ENCODE measurements around the gene MPG. TPM values are rescaled to one million over a fixed set of nuclear protein-coding genes. Genes with fewer than 3 reads are reported as not detected.
A peak's percentile ranks its signal among the peaks of the same experiment; 100 is the strongest.

MPG gene
- total RNA-seq, 1 donor from 2014 or later, result 46.5 TPM

DNA sequence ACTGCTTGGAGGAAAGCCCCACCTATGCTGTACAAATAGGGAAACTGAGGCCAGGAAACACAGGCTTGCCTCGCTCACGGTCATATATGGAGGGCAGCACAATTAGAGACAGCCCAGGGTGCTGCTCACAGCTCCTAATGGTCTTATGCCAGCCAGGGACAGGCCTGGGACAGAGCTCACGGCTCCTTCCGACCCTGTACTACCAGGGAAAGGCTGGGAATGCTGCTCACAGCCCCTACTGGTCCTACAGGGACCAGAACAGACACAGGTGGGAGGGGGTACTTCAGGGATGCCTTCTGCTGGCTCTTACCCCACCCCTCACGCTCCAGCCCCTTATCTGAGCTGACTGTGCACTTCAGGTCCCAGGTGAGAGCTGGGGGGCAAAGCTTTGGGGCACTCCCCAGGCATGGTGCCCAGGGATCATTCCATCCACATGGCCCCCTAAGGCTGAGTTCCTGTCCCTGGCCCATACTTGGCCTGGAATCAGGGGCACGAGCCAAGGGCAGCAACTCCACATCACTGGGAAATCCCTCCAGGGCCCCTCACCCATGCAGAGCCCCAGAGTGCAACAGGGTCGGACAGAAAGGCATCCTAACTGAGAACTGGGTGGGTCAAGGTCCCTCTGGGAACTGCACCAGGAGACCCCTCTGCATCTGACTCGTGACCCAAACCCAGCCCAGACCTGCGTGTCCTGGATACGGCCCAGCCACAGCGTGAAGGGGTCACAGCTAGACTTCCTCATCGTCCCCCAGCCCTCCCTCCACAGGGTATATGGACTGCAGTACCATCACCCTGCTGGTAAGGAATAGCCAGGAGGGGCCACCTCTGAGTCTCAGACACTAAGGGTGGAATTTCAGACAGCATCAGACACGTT, 11.5 kb upstream of the MPG start:
- no peak for ATAC-seq

- ATAC-seq, result no peak
These were observed 10.7 kb upstream of the MPG start for GRCh38 chr16:67183-67791.

GRCh38 chr16:67884-68789, 9.9 kb upstream of the MPG start:
- no peak for ATAC-seq

GRCh38 chr16:69181-69580, 8.8 kb upstream of the MPG start:
- ATAC-seq, result no peak

- ATAC-seq, result no peak
These were observed 6.8 kb upstream of the MPG start for GRCh38 chr16:71210-71539.

GRCh38 chr16:71540-72401, 6.3 kb upstream of the MPG start:
- peak; percentile 59 for ATAC-seq

DNA sequence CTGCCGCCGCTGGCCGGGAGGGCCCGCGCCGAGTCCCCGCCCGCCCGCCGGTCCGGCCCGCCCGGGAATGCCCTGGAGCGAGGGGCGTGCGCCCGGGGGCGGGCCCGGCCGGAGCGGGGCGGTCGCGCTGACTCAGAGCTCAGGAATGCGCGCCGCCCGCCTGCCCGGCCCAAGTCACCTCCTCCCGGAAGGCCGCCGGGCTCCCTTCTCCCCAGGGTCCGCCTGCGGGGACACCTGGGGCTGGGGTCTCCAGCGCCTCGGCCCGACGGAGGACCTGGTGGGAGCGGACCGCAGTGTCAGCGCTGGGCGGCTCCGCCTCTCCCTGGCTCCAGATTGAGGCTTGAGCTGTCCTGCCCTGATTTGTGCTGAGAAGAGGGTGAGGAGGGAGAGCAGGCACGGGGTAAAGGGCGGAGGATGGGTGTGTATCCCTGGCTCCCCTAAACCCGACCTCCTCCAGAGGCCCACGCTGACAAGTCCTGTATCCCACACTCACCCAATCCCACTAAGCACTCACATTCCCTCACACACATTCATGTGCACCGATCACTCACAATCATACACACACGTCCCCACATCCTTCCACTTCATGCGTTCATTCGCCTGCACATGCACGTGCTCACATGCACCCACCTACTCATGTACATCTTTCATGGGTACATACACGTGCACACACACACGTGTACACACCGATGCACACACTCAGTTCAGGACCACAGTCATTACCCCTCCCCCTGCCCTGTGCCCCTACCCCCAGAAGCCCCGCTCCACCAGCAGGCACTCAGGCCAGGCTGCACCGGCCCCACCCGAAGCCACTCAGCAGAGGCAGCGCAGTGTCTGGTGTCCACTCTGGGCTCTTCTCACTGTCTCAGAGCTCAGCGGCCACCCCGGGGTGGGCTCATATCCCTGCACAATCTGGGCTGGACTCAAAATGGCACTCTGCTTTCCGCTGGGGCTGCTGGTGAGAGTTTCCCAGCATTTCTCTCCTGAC, 5.2 kb upstream of the MPG start, which contains the start of gene RHBDF1:
Gene RHBDF1, minus strand, starts transcription at position 71 of the 988 bp plus-strand sequence. CDS start 7,616 bp downstream, outside the sequence.
- ATAC-seq, result peak; percentile 59

- ATAC-seq, result no peak
These were observed 3.8 kb upstream of the MPG start for GRCh38 chr16:74051-74746.

DNA sequence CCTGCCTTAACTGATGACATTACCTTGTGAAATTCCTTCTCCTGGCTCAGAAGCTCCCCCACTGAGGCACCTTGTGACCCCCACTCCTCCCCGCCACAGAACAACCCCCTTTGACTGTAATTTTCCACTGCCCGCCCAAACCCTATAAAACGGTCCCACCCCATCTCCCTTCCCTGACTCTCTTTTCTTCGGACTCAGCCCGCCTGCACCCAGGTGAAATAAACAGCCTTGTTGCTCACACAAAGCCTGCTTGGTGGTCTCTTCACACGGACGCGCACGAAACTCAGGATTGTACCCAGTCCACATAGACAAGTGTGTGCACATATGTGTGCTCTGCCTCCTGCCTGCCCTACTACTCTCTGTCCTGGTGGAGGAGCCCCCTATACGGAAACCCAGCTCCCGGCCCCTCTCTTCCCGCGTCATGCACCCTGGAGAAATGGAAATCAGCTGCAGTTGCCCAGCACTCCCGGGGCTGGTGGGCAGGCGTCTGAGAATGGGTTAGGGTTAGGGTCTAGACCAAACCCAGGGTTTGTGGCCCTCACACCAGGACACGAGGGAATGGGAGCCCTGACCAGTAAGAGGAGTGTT, 3.2 kb upstream of the MPG start:
- ATAC-seq, result no peak

DNA sequence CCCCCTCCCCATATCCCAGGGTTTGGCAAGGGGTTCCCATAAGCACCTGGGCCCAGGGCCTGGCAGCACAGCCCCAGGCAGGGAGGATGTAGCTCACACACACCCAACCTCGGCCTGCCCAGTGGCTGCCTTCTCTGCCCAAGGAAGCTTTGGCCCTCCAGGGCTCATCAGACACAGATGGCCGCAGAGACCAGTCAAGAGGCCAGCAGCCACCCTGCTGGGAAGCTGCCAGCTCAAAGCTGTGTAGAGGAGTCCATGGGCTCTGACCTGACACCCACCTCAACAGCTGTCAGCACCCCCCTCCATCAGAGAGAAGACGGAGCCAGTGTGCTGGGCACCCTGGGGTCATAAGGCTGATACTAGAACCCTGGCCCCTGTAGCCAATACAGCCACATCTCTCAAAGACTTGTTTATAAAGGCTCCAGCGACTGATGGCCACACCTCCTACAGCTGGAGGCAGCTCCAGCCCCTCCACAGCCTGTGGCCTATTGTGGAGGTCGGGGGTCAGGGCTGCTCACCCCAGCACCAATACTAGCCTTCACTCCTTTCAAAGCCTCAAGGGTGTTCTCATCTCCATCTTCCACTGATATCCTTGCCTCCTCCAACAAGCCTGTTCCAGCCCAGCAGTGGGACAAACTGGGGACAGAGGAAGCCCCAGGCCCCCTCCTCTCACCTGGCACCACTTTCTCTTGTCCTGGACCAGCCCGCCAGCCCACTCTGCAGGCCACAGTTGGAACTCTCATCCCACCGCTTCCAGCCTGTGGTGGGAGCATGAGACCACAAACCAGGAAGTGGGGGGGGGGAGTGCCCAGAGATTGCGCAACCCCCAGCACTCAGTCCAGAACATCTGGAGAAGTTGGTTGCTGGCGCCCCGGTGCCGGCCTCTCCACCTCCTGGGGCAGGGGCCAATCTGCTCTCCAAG, 2.2 kb upstream of the MPG start:
- no peak for ATAC-seq

DNA sequence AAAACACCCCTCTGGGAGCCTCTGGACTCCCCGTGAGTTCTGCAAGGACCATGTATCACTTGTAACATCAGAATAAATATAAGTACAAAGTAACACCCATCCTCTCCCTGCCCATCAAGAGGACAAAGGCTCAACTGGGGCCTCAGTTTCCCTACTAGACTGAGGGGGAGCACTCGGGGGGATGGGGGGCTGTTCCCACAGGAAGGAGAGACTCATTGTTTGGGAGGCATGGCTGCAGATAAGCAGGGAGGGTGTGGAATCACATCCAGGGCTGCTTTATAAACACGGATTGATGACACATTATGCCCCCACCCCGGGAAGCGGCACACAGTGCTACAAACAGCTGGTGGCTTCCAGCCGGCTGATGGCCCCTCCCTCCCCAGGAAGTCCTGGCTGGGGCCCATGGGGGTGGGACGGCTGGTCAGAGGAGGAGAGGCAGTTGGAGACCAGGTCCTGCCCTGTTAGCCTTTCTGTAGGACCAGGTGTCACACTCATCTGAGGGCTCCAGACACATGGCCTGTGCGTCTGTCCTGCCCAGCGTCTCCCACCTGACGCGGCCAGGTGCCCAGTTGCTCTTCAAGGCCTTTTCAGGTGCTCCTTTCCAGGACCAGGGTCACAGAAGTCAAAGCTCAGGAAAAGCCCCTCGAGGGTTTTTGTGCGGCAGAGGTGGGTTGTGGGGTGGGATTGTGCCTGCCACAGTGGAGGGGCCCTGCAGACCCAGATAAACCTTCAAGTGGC, 1.3 kb upstream of the MPG start:
- peak; percentile 2 for ATAC-seq

DNA sequence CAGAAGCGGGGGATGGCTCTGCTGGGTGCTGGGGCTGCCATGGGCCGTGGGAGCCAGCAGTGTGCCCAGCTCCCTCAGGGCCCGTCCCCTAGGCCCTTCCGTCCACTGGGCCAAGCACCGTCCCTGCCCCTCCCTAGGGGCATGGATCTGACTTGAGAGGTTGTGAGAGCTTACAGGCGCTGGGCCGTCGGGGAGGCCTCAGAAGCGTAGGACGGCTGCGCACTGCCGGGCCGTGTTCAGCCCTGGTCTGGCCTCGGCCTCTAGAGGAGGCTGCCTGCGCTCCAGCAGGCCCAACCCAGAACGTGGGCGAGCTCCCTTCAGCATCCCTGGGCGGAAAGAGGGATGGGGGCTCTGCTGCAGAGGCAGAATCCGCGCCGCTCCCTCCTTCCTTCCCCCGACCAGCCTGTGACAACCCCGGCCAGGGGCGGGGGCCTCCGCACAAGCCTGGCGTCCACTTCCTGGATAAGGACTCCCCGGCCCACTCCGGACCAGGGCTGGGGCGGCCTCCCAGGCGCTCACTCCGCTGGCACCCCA, 685 bp upstream of the MPG start:
- ATAC-seq, result peak; percentile 45

DNA sequence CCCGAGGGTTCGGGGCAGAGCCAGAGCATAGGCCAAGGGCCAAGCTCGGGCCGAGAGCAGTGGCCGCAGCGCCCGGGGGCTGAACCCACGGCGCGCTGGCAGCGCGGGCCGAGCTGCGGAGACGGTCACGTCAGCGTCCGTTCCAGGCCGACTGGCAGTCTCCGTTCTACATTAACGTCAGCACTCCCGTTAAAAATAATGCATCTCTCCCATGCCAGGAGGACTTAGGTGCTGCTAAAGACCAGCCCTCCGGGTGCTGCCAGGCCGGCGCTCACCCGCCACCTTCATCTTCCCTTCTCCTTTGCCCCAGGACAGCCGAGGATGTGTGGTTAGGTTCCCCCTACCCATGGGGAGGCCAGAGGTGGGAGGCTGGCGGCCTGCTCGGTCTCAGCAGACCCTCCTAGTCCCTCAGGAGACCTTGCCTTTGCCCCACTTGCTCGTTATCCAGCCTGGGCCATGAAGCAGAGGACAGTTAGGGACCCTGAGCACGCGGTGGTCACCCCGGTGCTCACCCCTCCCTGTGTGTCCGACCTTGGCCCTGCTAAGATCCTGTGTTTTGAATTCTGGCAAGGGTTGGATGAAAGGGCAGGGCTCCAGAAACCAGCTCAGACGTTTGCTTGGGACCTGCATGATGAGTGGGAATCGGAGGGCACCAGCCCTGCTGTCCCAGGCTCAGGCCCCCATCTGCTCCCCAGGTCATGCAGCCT, 572 bp downstream of the MPG start:
- ATAC-seq, result no peak

DNA sequence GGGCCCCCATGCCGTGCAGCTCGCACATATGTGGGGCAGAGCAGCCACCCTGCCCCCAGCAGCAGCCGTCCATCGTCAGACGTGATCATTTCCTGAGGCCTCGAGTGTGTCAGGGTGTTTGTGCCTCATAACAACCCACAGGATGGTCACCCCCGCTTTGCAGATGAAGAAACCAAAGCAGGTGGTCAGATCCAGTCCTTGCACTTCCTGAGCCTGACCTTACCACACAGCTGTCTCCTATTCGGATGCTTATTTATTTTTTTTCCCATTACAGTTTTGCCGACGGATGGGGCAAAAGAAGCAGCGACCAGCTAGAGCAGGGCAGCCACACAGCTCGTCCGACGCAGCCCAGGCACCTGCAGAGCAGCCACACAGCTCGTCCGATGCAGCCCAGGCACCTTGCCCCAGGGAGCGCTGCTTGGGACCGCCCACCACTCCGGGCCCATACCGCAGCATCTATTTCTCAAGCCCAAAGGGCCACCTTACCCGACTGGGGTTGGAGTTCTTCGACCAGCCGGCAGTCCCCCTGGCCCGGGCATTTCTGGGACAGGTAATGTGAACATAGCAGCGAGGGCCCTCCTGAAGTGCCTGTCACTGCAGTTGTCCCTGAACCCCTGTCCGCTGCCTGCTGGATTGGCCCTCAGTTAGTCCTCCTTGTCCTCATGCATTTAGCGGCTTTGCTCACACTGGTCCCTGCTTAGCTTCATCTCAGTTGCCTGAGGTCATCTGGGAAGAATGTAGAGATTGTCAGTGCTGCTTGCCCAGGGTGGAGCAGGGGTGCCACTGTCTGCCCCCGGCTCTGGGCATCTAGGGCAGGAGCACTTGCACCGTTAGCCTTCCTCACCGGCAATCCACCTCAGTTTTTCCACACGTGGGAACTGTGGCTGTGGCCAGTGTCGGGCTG, 1.4 kb downstream of the MPG start:
- no peak for ATAC-seq

- ATAC-seq, result no peak
These were observed 5.1 kb downstream of the MPG start for GRCh38 chr16:83060-83603.

Data from esophagus mucosa (tissue), 1 donor.